Hepatocyte (in vitro differentiated cells): Measurements from ENCODE around the gene LHX6.

Source experiments
- CTCF ChIP-seq: fragments of 200-600 bp; sonication (generic); IDR thresholded peaks from 2 replicates; pipeline ENCODE4 v1.5.1; 2016; ENCODE audit warnings: antibody characterized with exemption, mild to moderate bottlenecking; ENCODE audit not compliant: poor library complexity
- EZH2 ChIP-seq: fragments of 200-600 bp; sonication (generic); IDR thresholded peaks from 2 replicates; pipeline ENCODE4 v1.6.1; 2016; ENCODE audit warnings: antibody characterized with exemption, mild to moderate bottlenecking, borderline replicate concordance

GRCh38 chr9:122222791-122223190 is 6.0 kb downstream of the LHX6 start:
- no peak for TF ChIP-seq CTCF
- TF ChIP-seq EZH2 = no peak
